Measurements from ENCODE around the gene MRPS2.

The MRPS2 gene

GRCh38 chr9:135480940-135481310 is 19.6 kb upstream of the MRPS2 start:
- DNase-seq (ENCODE audit: low read depth): no peak

DNA sequence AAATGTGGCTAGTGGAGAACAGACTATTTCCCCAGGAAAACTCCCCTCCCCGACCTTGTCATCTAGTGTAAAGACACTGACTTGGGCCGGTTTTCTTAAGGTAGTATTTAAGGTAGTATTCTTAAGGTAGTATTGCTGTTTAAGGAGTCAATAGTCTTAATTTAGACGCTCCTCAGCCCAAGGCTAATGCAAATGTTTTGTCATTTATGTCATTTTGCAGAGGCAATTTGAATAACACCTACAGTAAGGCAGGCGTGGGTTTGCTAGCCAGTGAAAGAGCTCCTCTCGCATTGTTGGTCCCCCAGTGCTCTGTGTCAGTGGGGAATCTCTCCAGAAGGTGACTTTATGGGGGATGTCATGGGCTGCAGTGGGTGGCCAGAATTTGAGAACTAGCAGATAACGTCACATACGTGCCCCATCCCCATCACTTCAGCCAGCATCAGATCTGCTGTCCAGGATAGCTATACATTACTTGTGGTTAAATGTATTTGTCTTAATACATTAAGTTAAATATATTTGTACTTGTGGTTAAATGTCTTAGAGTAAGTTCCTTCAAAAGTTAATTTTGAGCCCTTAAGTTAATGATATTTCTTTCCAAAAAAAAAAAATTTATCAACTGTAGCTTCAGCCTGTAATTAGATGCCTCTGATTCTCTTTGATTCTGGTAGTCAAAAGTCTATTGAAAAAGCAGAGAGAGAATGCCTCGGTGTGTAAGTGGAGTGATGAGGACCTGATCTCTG is 18.3 kb upstream of the MRPS2 start:
- DNase-seq (ENCODE audit: low read depth): no peak

- no peak for DNase-seq (ENCODE audit: low read depth)
Measured at GRCh38 chr9:135484460-135485277, 15.8 kb upstream of the MRPS2 start.

DNA sequence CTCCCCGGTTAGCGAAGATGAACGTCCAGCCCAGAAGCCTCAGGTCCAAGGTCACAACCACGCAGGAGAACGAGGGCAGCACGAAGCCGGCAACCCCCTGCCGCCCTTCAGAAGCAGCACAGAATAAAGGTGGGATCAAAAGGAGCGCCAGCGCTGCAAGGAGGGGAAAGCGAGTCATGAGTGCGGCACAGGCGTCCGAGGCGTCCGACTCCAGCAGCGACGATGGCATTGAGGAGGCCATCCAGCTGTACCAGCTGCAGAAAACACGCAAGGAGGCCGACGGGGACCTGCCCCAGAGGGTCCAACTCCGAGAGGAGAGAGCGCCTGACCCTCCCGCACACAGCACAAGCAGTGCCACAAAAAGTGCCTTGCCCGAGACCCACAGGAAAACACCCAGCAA is 15.1 kb upstream of the MRPS2 start:
- DNase-seq (ENCODE audit: low read depth): no peak

GRCh38 chr9:135485832-135486231 is 14.7 kb upstream of the MRPS2 start:
- DNase-seq (ENCODE audit: low read depth): no peak

GRCh38 chr9:135486267-135487065 is 14.0 kb upstream of the MRPS2 start:
- no peak for DNase-seq (ENCODE audit: low read depth)

DNA sequence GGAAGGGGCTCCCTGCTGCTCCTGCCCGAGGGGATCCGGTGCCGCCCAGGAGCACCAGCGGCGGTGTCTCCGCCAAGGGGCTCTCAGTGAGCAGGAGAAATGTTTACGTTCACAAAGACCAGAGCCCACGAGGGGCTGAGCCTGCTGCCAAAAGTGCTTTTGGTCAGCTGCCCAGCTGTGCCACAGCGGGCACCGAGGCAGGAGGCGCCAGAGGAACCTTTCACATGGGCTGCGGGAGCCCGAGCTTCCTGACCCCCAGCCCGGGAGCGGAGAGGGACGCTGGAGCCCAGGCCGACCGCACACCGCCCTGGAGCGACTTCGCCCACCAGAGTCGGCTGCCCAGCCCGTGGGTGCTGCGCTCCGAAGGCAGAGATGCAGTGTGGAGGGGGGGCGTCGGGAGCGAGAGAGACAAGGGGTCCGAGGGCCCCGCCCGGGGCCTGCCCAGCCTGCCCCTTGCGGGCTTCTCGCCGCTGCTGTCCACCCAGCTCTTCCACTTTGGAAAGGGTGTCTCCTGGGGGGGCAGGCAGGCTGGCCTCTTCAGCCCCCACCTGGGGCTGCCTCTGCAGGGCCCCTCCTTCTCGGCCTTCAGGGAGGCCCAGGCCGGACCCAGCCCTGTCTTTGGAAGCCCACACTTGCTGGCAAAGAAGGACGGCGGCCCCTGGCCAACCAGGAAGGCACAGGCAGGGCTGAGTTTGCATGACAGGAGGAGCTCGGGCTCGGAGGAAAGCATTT is 13.0 kb upstream of the MRPS2 start:
- DNase-seq (ENCODE audit: low read depth): no peak

DNA sequence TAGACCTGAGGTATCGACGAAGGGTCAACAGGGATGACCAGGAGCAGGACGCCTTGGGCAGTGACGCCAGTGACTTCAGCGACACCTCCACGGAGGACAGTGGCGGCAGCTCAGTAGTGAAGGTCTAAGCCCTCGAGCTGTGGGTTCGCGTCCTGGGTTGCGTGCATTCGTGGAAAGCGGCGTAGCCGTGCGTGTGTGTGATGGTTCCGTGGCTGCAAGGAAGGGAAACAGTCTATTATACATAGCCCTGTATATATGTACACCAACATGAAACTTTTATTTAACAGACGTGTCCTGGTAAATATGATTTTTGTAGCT is 12.5 kb upstream of the MRPS2 start:
- no peak for DNase-seq (ENCODE audit: low read depth)

- DNase-seq (ENCODE audit: low read depth): no peak
Measured at GRCh38 chr9:135488527-135488926, 12.0 kb upstream of the MRPS2 start.

DNA sequence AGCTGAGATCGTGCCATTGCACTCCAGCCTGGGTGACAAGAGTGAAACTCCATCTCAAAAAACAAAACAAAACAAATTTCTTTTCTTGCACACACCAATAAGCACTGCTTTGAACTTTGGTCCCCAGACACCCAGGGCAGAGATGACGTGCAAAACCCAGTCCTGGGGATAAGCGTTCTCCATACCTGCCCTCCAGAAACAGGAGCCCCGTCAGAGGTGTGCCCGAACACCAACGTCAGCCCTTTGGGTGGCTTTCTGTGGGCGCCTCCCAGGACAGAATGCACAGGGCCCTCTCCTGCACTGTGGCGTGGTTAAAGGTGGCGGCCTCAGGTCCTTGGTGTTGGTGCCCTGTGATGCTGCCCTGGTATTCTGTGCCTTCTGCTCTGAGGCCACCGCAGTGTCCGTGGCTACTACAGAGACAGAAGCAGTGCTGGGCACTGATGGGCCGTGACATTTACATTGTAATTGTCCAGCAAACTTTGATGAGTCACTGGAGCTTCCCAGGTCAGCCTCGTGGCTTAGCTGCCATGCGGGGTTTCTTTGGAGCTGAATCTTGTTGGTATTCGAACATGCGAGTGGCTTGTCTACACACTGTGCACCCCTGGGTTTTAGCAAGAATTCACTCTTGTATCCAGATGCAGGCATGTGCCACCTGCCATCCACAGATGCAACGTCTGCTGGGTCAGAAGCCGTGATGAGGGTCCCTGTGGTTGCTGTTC is 11.1 kb upstream of the MRPS2 start:
- no peak for DNase-seq (ENCODE audit: low read depth)

DNA sequence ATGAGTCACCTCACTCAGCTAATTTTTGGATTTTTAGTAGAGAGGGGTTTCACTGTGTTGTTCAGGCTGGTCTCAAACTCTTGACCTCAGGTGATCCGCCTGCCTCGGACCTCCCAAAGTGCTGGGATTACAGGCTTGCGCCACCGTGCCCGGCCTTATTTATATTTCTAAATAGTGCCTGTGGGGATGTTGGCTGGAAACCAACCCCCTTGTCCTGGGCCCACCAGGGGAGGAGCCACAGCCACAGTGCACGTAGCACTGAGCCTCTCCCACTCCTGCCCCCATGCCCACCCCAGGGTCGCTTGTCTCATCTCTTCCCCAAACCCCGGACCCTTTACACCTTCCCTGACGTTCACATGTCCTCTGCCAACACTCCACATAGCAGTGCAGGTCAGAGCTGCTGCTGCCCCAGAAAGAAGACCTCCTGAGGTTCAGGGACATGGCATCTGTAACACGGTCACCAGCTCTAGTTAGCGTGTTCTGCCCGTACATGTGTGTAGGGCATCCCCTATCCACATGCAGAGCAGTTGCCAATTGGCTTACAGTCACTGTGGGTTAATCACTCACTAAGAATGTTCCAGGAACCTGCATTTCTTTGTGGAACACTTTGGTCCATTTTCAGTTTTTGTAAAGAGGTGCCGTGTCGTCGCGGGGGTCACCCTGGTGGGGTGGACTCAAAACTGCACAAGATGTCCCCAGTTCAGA is 10.2 kb upstream of the MRPS2 start:
- DNase-seq (ENCODE audit: low read depth): no peak

DNA sequence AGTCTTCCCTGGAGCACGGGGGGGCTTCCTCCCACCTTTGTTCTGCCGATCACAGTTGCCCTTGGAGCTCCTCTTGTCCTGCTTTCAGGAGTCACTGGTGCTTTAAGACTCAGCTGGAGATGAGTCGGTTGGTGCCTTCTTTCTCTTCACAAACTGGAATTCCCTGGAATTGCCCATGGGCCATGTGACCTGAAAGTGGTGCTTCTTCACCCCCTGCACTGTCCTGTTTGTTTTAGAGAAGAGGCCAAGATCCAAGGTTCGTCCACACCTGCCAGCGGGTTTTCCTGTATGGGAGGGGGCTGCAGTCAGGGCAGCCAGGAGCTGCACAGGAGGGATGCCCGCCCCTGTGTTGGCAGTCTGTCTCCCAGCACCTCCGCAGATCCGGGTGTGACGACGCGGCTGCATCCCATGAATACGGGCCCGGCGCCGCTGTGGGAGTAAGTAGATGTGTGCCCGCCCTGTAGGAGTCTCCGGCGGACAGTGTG is 9.5 kb upstream of the MRPS2 start:
- DNase-seq (ENCODE audit: low read depth): no peak

- no peak for DNase-seq (ENCODE audit: low read depth)
Measured at GRCh38 chr9:135491764-135492163, 8.7 kb upstream of the MRPS2 start.

DNA sequence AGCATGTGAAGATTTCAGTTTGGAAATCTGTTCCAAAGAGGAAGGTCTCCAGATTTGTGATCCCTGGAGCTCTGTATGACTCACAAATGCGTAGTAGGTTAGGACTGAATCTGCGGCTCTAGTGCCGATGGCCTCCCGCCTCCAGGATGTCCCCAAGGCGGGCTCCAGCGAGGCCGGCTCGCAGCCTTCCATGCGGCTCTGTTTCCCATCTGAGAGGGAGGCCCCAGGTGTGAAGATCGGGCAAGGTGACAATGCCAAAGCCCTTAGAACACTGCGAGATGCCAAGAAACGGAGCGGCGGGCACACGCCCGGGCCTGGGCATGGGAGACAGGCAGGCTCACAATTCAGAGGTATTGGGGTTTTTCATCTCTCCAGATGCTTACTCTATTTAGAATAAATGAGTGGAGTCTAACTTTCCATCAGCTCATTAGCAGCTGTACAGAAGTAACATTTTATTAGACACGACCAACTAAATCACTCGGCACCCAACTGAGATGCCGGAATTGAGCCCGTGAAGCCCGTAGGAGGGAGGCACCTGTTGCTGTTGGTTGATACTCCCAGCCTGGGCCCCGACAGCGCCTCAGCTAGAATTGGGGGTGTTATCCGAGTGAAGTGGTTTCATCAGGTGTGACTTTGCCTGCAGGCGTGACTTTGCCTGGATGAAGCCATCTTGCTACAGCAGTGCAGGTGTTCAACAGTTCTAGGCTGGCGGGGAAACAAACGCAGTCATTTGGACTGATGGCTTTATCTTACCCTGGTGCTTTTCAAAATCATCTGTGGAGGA is 7.4 kb upstream of the MRPS2 start:
- DNase-seq (ENCODE audit: low read depth): no peak

- DNase-seq (ENCODE audit: low read depth): no peak
Measured at GRCh38 chr9:135494791-135495559, 5.5 kb upstream of the MRPS2 start.

DNA sequence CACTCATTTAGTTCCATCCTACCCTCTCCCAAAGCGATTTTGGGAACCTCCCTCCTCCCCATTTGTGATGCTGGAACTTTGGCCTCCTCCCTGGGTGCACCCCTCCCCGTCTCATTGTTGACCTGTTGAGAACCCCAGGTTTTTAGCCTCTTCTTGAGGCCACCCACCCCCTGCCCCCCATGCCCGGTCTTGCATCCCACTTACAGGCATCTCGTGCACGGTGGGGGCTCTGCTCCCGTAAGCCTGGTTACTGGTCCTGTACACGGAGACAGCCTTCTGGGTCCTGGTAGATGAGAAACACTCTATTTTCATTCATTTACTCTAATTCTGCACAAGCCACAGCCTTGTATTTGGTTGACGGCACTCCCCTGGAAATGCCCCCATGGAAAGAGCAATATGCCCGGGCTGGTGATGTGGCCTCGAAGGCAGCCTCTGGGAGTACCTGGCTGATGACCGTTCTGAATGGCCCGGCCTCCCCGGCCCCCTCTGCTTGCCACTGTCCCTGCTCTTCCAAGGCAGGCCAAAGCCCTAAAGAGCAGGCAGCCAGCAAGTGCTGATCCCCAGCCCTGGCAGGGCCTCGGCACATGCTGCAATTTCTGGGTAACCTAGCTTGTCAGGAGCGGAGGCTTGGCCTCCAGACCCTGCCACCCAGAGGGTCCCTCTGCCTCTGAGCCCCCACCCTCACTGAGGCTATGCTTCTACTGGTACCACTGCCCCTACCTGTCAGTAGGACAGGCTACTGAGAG is 1.9 kb upstream of the MRPS2 start:
- no peak for DNase-seq (ENCODE audit: low read depth)

DNA sequence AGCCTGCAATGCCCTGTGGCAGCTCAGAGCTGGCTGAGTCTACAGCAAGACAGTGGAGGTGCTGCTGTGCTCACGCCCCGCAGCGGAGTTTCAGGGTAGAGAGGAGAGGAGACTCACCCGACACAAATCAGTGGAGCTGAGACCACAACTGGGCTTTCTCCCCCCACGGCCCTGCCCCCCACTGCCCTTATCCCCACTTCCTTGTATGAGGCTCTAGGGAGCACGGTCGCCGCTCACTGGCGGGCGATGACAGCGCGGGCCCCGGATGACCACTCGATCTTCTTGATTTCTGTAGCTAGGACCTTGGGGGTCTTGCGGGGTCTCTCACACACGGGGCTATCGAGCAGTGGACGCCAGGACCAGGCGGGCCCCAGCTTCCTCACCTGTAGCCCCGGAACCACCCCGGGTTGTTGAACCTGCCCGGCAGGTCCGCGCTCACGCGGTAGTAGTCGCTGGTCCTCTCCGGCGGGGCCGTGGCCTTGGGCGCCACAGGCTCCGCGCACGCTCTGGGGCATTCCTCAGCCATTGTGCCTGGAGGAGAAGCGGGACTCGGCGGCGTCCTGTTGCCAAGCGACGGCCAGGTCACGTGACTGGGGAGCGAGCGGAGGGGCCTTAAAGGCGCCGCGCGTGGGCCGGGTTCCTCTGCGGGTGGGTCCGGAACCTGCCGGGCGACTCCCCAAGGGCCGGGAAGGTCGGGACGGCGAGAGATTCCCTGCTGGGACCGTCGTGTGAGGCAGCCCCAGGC is 984 bp upstream of the MRPS2 start:
- peak; percentile 73 for DNase-seq (ENCODE audit: low read depth)

GRCh38 chr9:135500071-135500524 is 384 bp upstream of the MRPS2 start:
- no peak for DNase-seq (ENCODE audit: low read depth)

Measured in stimulated activated CD8-positive, alpha-beta memory T cell treated with anti-CD3 and anti-CD28 coated beads, Interleukin-15, amount 100 ng/mL, for 24 hours (primary cell).